Activated B cell treated with CpG ODN at 0.5 μM for 24 hours (primary cell): Measurements from ENCODE around the gene NUP214. TPM values are rescaled to one million over a fixed set of nuclear protein-coding genes. Genes with fewer than 3 reads are reported as not detected.

ENCODE experiments used
- ATAC-seq: fragments of 200-7000 bp; cut with Tn5 transposase; one replicate; pipeline ENCODE4 v1.10.0; 2021; ENCODE audit warnings: low read depth, mild to moderate bottlenecking, moderate library complexity
- CTCF ChIA-PET: fragments of 350-600 bp; sonication (Branson Sonifier 250); formaldehyde crosslinking; loops from one replicate; lab custom pipeline; 2021; ENCODE audit warnings: antibody characterized with exemption; lab: Charles Lee
- POLR2A ChIA-PET: fragments of 350-600 bp; sonication (Branson Sonifier 250); formaldehyde crosslinking; loops from one replicate; lab custom pipeline; 2021; ENCODE audit warnings: antibody characterized with exemption; lab: Charles Lee
- DNase-seq: peaks from one replicate; pipeline ENCODE4 v3.0.0; 2022
- H3K27ac Mint-ChIP-seq: one replicate; pipeline ENCODE4 v1.8.0; 2020; ENCODE audit warnings: mixed read lengths
- H3K27me3 Mint-ChIP-seq: one replicate; pipeline ENCODE4 v1.8.0; 2021; ENCODE audit warnings: mixed read lengths
- H3K36me3 Mint-ChIP-seq: one replicate; pipeline ENCODE4 v1.8.0; 2021; ENCODE audit warnings: low read depth, mixed read lengths
- H3K4me1 Mint-ChIP-seq: one replicate; pipeline ENCODE4 v1.8.0; 2021; ENCODE audit warnings: mixed read lengths
- H3K4me3 Mint-ChIP-seq: one replicate; pipeline ENCODE4 v1.8.0; 2020; ENCODE audit warnings: mild to moderate bottlenecking, mixed read lengths
- H3K9me3 Mint-ChIP-seq: one replicate; pipeline ENCODE4 v1.8.0; 2020; ENCODE audit warnings: mixed read lengths
- intact Hi-C: fragments of 100-400 bp; cut with micrococcal nuclease; formaldehyde crosslinking; loops from one replicate; pipeline ENCODE4 v1.15.1; 2024
- total RNA-seq: library from RNA; stranded (reverse); gene quantifications from 2 replicates; pipeline ENCODE4 v1.2.3, GENCODE V29; 2022
- TF ChIP-seq, protein P1 (sequence below): fragments of 200-600 bp; IDR thresholded peaks from one replicate; pipeline ENCODE4 v1.8.0; 2022; ENCODE audit warnings: antibody characterized with exemption, mild to moderate bottlenecking

NUP214 gene
- total RNA-seq, 1 donor from 2014 or later = 90.9 TPM

DNA sequence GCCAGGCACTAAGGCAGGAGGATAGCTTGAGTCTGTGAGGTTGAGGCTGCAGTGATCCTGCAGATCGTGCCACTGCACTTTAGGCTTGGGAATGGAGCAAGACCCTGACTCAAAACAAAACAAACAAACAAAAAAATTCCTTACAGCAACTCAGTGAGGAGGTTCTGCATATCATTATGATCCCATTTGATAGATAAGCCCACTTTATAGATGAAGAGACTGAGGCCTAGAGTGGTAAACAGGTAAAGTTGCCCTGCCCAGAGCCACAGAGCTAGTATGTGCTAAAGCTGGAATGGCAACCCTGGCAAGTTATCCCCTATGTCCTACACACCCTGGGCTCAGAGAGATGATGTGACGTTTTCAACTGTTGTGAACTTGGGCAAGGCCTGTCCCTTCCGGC lies 21.9 kb upstream of the NUP214 start:
- Mint-ChIP-seq H3K36me3 (no peaks in the 10 kb centered on the region), H3K27me3 (peaks cover 10% of the 10 kb centered on the region), H3K27ac (no peak overlapping the region), H3K9me3 (no peaks in the 10 kb centered on the region), H3K4me1 (no peaks in the 10 kb centered on the region), H3K4me3 (no peak overlapping the region)
- intact Hi-C loops = no loop called here
- TF ChIP-seq, protein P1, sequence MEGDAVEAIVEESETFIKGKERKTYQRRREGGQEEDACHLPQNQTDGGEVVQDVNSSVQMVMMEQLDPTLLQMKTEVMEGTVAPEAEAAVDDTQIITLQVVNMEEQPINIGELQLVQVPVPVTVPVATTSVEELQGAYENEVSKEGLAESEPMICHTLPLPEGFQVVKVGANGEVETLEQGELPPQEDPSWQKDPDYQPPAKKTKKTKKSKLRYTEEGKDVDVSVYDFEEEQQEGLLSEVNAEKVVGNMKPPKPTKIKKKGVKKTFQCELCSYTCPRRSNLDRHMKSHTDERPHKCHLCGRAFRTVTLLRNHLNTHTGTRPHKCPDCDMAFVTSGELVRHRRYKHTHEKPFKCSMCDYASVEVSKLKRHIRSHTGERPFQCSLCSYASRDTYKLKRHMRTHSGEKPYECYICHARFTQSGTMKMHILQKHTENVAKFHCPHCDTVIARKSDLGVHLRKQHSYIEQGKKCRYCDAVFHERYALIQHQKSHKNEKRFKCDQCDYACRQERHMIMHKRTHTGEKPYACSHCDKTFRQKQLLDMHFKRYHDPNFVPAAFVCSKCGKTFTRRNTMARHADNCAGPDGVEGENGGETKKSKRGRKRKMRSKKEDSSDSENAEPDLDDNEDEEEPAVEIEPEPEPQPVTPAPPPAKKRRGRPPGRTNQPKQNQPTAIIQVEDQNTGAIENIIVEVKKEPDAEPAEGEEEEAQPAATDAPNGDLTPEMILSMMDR = no peak
- no peak for ATAC-seq
- DNase-seq = no peak
- CTCF ChIA-PET = no interaction called here
- POLR2A ChIA-PET = no interaction called here

DNA sequence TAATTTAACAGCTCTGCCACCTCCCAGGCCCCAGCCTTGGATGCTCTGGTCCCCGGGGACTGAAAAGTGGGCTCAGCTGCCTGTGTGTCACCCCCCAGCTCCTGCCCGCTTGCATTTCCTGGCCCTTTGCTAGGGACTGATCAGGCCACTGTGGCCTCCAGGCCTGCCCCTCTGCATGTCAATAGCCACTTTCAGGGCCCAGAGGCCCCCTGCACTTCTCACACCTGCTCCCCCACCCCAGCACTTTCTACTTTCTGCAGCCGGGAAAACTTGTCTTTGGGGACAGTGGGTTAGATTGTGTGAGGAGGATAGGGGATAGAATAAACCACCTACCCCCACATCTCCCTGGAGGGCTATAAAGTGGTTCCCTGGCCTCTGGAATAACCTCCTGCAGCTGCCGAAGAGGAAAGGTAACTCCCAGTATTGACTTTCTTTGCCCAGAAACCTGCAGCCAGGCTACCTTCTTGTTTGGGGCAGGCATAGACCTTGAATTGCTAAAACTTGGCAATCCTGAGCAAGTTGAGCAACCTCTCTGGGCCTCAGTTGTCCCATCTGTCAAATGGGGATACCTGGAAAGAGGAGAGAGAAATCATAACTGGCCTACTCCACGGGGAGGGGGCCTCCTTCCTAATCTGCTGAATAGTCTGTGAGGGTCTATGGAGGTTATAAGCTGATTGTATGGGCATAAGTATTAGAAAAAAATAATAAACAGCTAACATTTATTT lies 21.2 kb upstream of the NUP214 start:
- no peak for DNase-seq
- Mint-ChIP-seq H3K27me3 (peaks cover 7% of the 10 kb centered on the region), H3K9me3 (no peaks in the 10 kb centered on the region), H3K27ac (no peak overlapping the region), H3K4me3 (no peak overlapping the region), H3K4me1 (no peaks in the 10 kb centered on the region), H3K36me3 (no peaks in the 10 kb centered on the region)
- no peak for ATAC-seq
- CTCF ChIA-PET = no interaction called here
- intact Hi-C loops = no loop called here
- TF ChIP-seq, protein P1 = no peak
- POLR2A ChIA-PET = no interaction called here

DNA sequence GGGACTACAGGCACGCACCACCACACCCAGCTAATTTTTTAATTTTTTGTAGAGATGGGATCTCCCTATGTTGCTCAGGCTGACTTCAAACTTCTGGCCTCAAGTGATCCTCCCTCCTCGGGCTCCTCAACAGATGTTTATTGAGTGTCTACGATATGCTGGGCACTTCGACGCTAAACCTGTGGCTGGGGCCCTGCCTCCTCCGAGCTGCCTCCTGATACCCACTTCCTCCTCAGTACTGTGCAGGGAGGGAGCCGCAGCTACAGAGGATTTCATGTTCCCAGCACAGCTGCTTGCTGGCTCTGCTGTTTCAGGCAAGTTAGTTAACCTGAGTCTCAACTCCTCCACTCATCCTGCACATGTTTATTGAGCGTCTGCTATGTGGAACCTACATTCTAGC lies 19.4 kb upstream of the NUP214 start:
- H3K4me3 Mint-ChIP-seq = no peak overlapping the region
- H3K9me3 Mint-ChIP-seq = no peaks in the 10 kb centered on the region
- DNase-seq (no peak), ATAC-seq (no peak)
- ChIA-PET CTCF (no interaction called here), POLR2A (no interaction called here)
- H3K4me1 Mint-ChIP-seq = no peaks in the 10 kb centered on the region
- peaks cover 10% of the 10 kb centered on the region for H3K27me3 Mint-ChIP-seq
- H3K36me3 Mint-ChIP-seq = no peaks in the 10 kb centered on the region
- TF ChIP-seq, protein P1 = no peak
- no peak overlapping the region for H3K27ac Mint-ChIP-seq
- intact Hi-C loops = no loop called here

DNA sequence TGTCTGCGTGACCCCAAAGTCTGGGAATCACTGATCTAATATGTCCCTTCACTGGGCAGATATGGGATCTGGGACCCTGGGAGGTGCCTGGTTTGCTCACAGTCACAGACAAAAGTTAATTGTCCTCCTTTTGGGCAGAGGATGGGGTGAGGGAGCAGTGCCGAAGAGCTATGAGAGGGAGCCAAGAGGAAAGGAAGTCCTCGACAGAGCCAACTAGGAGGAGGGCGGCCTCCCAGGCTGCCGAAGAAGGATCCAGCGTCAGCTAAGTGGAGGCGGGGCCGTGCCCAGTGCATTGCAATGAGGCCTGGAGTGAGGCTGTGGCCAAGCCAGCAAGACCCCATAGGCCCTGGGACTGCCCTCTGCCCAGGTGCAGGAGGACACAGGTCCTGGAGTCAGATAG lies 17.6 kb upstream of the NUP214 start:
- H3K36me3 Mint-ChIP-seq = no peaks in the 10 kb centered on the region
- DNase-seq (no peak), ATAC-seq (no peak)
- peaks cover 12% of the 10 kb centered on the region for H3K27me3 Mint-ChIP-seq
- H3K4me3 Mint-ChIP-seq = no peak overlapping the region
- intact Hi-C loops = no loop called here
- H3K9me3 Mint-ChIP-seq = no peaks in the 10 kb centered on the region
- TF ChIP-seq, protein P1 = no peak
- CTCF ChIA-PET = interaction anchor here (1.1 kb wide), 1 partner anchor 51 kb away, joined by 3 read pairs; no protein-coding TSS in a partner anchor
- H3K4me1 Mint-ChIP-seq = no peaks in the 10 kb centered on the region
- POLR2A ChIA-PET = no interaction called here
- no peak overlapping the region for H3K27ac Mint-ChIP-seq

DNA sequence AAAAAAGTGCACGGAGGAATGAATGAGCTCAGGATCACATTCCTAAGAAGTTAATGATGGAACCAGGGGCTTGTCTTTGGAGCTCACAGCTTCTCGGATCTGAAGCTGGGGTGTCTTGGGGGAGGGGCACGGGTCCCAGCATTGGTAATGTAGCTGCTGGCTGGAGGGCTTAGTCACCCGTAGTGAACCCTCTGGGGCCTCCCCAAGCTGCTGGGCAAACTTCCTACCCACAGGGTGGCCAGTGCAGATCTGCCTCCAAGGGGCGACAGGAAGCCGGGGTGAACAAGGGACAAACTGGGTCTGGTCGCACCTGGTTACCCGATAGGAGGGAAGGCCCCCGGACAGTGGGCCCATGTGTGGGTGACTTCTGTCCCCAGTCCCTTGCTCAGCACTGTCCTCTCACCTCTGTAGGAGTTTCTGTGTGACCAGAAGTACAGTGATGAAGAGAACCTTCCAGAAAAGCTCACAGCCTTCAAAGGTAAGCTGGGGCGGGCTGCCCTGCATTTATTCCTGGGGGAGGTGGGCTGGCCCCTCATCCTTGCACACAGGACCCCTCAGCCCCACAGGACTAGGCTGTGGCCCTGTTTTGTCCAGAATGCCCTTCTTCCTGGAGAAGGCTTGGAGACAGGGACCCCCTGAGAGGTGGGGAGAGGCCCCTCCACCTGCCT lies 14.1 kb upstream of the NUP214 start:
- CTCF ChIA-PET = interaction anchor here (0.6 kb wide), 1 partner anchor 1901 kb away, joined by 3 read pairs; no protein-coding TSS in a partner anchor
- H3K36me3 Mint-ChIP-seq = no peaks in the 10 kb centered on the region
- POLR2A ChIA-PET = no interaction called here
- H3K27ac Mint-ChIP-seq = no peak overlapping the region
- DNase-seq (no peak), ATAC-seq (no peak)
- H3K4me1 Mint-ChIP-seq = no peaks in the 10 kb centered on the region
- peaks cover 12% of the 10 kb centered on the region for H3K27me3 Mint-ChIP-seq
- TF ChIP-seq, protein P1 = no peak
- H3K9me3 Mint-ChIP-seq = no peaks in the 10 kb centered on the region
- H3K4me3 Mint-ChIP-seq = no peak overlapping the region
- intact Hi-C loops = no loop called here
